ENCODE data around the gene POMT1. TPM values are rescaled to one million over a fixed set of nuclear protein-coding genes. Genes with fewer than 3 reads are reported as not detected.
A peak's percentile ranks its signal among the peaks of the same experiment; 100 is the strongest.

POMT1 gene
- total RNA-seq, 4 donors from 2014 or later = 33.3 to 45.9 (median 38.0) TPM

GRCh38 chr9:131528886-131529505 is 26.3 kb downstream of the POMT1 start:
- TF ChIP-seq POLR2A (IDR thresholded peaks at IDR 0.05) = no peak
- no peak for TF ChIP-seq CTCF (IDR thresholded peaks at IDR 0.05)
- TF ChIP-seq EP300 (IDR thresholded peaks at IDR 0.05) = no peak
- H3K27me3 ChIP-seq = no peaks in the 10 kb centered on the region
- no peaks in the 10 kb centered on the region for H3K9me3 ChIP-seq
- no peak overlapping the region for H3K4me3 ChIP-seq
- peaks cover 0 to 18% (median 12%) of the 10 kb centered on the region in 4 donors for H3K4me1 ChIP-seq
- no peak for DNase-seq (ENCODE audit: low spot score in 2 of 2)
- peaks cover 4 to 56% (median 9%) of the 10 kb centered on the region in 3 donors for H3K36me3 ChIP-seq
- WGBS, 2 donors = 86 to 91% methylated on average over 22 to 29 of the region's 35 CpGs
- H3K27ac ChIP-seq = no peak overlapping the region

GRCh38 chr9:131529597-131530545 is 27.2 kb downstream of the POMT1 start:
- Histone ChIP-seq H3K9me3 (no peaks in the 10 kb centered on the region), H3K4me1 (peaks cover 0 to 18% (median 12%) of the 10 kb centered on the region in 4 donors), H3K27ac (peak overlapping the region; percentile 61 to 90 (median 86)), H3K27me3 (no peaks in the 10 kb centered on the region), H3K4me3 (peak overlapping the region; percentile 80 to 100 (median 87)), H3K36me3 (peaks cover under 1 to 47% (median 9%) of the 10 kb centered on the region in 3 donors)
- TF ChIP-seq CTCF (IDR thresholded peaks at IDR 0.05) = no peak
- TF ChIP-seq EP300 (IDR thresholded peaks at IDR 0.05) = no peak
- no peak for TF ChIP-seq POLR2A (IDR thresholded peaks at IDR 0.05)
- 48 to 54% methylated on average over 21 to 23 of the region's 24 CpGs for WGBS, 2 donors
- no peak for DNase-seq (ENCODE audit: low spot score in 2 of 2)

DNA sequence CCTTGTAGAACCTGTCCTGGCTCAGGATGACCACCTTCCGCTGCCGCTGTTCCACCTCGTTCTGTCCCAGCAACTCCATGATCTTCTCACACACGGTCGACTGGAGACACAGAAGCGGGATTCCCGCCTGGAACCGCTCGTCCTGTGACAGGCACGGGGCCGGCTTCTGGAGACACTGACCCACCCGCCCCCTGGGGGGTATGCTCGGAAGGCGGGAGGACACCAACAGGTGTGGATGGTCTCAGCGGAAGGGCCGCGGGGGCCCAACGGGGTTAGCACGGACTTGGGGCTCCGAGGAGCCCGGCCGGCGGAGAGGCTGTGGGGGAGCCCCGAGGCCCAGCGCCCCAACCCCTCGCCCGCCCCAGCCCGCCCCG is 27.8 kb downstream of the POMT1 start:
- TF ChIP-seq POLR2A (IDR thresholded peaks at IDR 0.05) (no peak), EP300 (IDR thresholded peaks at IDR 0.05) (no peak), CTCF (IDR thresholded peaks at IDR 0.05) (no peak)
- H3K9me3 ChIP-seq = no peaks in the 10 kb centered on the region
- H3K27me3 ChIP-seq = no peaks in the 10 kb centered on the region
- H3K27ac ChIP-seq = peak overlapping the region; percentile 61 to 90 (median 86)
- peak overlapping the region; percentile 80 to 100 (median 87) for H3K4me3 ChIP-seq
- peak in 1 of 2 donors; percentile 33 for DNase-seq (ENCODE audit: low spot score in 2 of 2)
- peaks cover 0 to 40% (median 9%) of the 10 kb centered on the region in 3 donors for H3K36me3 ChIP-seq
- H3K4me1 ChIP-seq = peaks cover 0 to 18% (median 12%) of the 10 kb centered on the region in 4 donors
- 2 to 29% methylated on average over 2 to 21 of the region's 29 CpGs for WGBS, 2 donors

GRCh38 chr9:131530920-131531832 is 28.5 kb downstream of the POMT1 start, which contains the start of gene UCK1:
Gene UCK1 (minus strand): TSS chr9:131531263. CDS start chr9:131531174, 89 bp downstream.
- no peaks in the 10 kb centered on the region for H3K9me3 ChIP-seq
- H3K4me3 ChIP-seq = peak within 1 kb of the TSS; percentile 80 to 100 (median 87)
- 11% methylated on average over 20 to 41 of the region's 103 CpGs for WGBS, 2 donors
- peak within 1 kb of the TSS; percentile 61 to 90 (median 86) for H3K27ac ChIP-seq
- peaks cover 0 to 34% (median 9%) of the 10 kb centered on the region in 3 donors for H3K36me3 ChIP-seq
- TF ChIP-seq CTCF (IDR thresholded peaks at IDR 0.05) = peak in 1 of 5 experiments; percentile 10
- TF ChIP-seq POLR2A (IDR thresholded peaks at IDR 0.05) = peak; percentile 41 to 80
- peak in 1 of 2 donors; percentile 76 for TF ChIP-seq EP300 (IDR thresholded peaks at IDR 0.05)
- peaks cover 0 to 18% (median 12%) of the 10 kb centered on the region in 4 donors for H3K4me1 ChIP-seq
- no peaks in the 10 kb centered on the region for H3K27me3 ChIP-seq
- peak; percentile 42 to 47 for DNase-seq (ENCODE audit: low spot score in 2 of 2)
